ENCODE measurements around the gene ZNF526. TPM values are rescaled to one million over a fixed set of nuclear protein-coding genes. Genes with fewer than 3 reads are reported as not detected.

Gene ZNF526
- polyA plus RNA-seq, 1 experiment = 5.9 TPM

- POLR2A ChIA-PET = interaction anchor here (0.6 kb wide), 1 partner anchor 102 kb away, joined by 3 read pairs; no protein-coding TSS in a partner anchor
- no peak for DNase-seq (ENCODE audit: low read depth)
- Histone ChIP-seq H3K27me3 (ENCODE audit: control insufficient read depth, insufficient read depth, low read length) (peaks cover 44% of the 10 kb centered on the region), H3K36me3 (ENCODE audit: control insufficient read depth, insufficient read depth, low read length) (no peaks in the 10 kb centered on the region), H3K4me3 (ENCODE audit: low read depth, low read length) (peak overlapping the region; percentile 42)
- CTCF ChIA-PET = interaction anchor here (0.7 to 2.7 kb wide), 12 partner anchors 8 to 248 kb away, joined by 3 to 10 read pairs (median 4); no protein-coding TSS in a partner anchor
- peak; percentile 37 for TF ChIP-seq CTCF (IDR thresholded peaks at IDR 0.05; ENCODE audit: insufficient read depth, low read depth, low read length)
These were observed 43.0 kb upstream of the ZNF526 start for GRCh38 chr19:42176990-42177685.

GRCh38 chr19:42177686-42178019 lies 42.5 kb upstream of the ZNF526 start:
- peaks cover 48% of the 10 kb centered on the region for H3K27me3 ChIP-seq (ENCODE audit: control insufficient read depth, insufficient read depth, low read length)
- ChIA-PET CTCF (interaction anchor here (1.2 to 2.1 kb wide), 3 partner anchors 28 to 64 kb away, joined by 4 to 9 read pairs (median 5); no protein-coding TSS in a partner anchor), POLR2A (no interaction called here)
- DNase-seq (ENCODE audit: low read depth) = no peak
- no peak for TF ChIP-seq CTCF (IDR thresholded peaks at IDR 0.05; ENCODE audit: insufficient read depth, low read depth, low read length)
- H3K4me3 ChIP-seq (ENCODE audit: low read depth, low read length) = no peak overlapping the region
- no peaks in the 10 kb centered on the region for H3K36me3 ChIP-seq (ENCODE audit: control insufficient read depth, insufficient read depth, low read length)

GRCh38 chr19:42178791-42179674 lies 41.1 kb upstream of the ZNF526 start:
- no peak for DNase-seq (ENCODE audit: low read depth)
- POLR2A ChIA-PET = no interaction called here
- H3K4me3 ChIP-seq (ENCODE audit: low read depth, low read length) = no peak overlapping the region
- peaks cover 47% of the 10 kb centered on the region for H3K27me3 ChIP-seq (ENCODE audit: control insufficient read depth, insufficient read depth, low read length)
- CTCF ChIA-PET = no interaction called here
- H3K36me3 ChIP-seq (ENCODE audit: control insufficient read depth, insufficient read depth, low read length) = no peaks in the 10 kb centered on the region
- TF ChIP-seq CTCF (IDR thresholded peaks at IDR 0.05; ENCODE audit: insufficient read depth, low read depth, low read length) = peak; percentile 52

- H3K4me3 ChIP-seq (ENCODE audit: low read depth, low read length) = no peak overlapping the region
- H3K27me3 ChIP-seq (ENCODE audit: control insufficient read depth, insufficient read depth, low read length) = peaks cover 18% of the 10 kb centered on the region
- DNase-seq (ENCODE audit: low read depth) = peak; percentile 40
- TF ChIP-seq CTCF (IDR thresholded peaks at IDR 0.05; ENCODE audit: insufficient read depth, low read depth, low read length) = peak; percentile 95
- CTCF ChIA-PET = interaction anchor here (0.6 to 6.6 kb wide), 26 partner anchors 9 to 529 kb away, joined by 3 to 98 read pairs (median 4); partner anchors contain the start of genes DEDD2 and POU2F2
- H3K36me3 ChIP-seq (ENCODE audit: control insufficient read depth, insufficient read depth, low read length) = no peaks in the 10 kb centered on the region
- POLR2A ChIA-PET = no interaction called here
These were observed 35.7 kb upstream of the ZNF526 start for GRCh38 chr19:42184401-42184861.

GRCh38 chr19:42185277-42185676 lies 34.8 kb upstream of the ZNF526 start:
- no peak for TF ChIP-seq CTCF (IDR thresholded peaks at IDR 0.05; ENCODE audit: insufficient read depth, low read depth, low read length)
- DNase-seq (ENCODE audit: low read depth) = no peak
- H3K36me3 ChIP-seq (ENCODE audit: control insufficient read depth, insufficient read depth, low read length) = no peaks in the 10 kb centered on the region
- ChIA-PET POLR2A (no interaction called here), CTCF (interaction anchor here (0.7 to 6.6 kb wide), 16 partner anchors 10 to 128 kb away, joined by 3 to 98 read pairs (median 8); partner anchors contain the start of genes DEDD2 and POU2F2)
- no peak overlapping the region for H3K4me3 ChIP-seq (ENCODE audit: low read depth, low read length)
- peaks cover 11% of the 10 kb centered on the region for H3K27me3 ChIP-seq (ENCODE audit: control insufficient read depth, insufficient read depth, low read length)
